ENCODE results near the gene CD52.
A peak's percentile ranks its signal among the peaks of the same experiment; 100 is the strongest.

Gene CD52

DNA sequence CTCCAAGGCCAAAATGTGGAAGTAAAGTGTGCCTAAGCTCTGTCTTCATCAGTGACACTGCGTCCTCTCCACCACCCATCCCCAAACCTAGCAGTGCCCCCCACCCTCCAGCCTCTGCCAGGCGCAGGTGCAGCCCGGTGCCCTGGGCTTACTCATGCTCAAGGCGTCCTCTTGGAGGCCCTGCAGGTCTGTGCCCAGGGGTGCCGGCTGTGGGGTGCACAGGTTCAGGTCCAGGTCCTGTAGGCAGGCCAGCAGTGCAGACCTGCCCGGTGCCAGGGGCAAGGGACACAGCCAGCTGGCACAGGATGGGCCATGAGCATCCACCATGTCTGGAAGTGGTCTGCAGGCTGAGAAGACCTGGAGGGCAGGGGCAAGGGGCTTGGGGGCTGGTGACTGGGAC is 49.7 kb downstream of the CD52 start:
- peaks cover 11 to 36% of the 10 kb centered on the region in 2 donors for H3K27me3 Mint-ChIP-seq
- peaks cover 45 to 53% of the 10 kb centered on the region in 2 donors for H3K4me1 Mint-ChIP-seq (ENCODE audit: low read depth in 2 of 2)

DNA sequence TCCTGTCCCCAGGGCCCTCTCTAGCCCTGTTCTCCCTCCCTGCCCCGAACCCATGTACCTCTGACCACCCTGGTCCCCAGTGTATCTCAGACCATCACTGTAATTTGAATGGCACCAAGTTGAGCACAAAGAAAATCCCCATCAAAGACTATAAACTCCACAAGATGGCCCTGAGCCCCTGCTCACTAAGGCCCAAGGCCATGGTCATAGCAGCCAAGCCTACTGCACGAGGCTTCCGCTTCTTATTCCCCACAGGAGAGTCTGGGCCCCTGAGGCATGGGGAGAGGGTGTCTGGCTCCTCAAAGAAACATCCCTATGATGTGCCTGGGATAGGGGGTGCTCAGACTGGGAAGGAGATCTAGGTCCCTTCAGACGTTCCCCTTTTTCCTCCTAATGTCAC is 50.2 kb downstream of the CD52 start:
- Mint-ChIP-seq H3K4me1 (ENCODE audit: low read depth in 2 of 2) (peaks cover 50 to 57% of the 10 kb centered on the region in 2 donors), H3K27ac (no peak overlapping the region), H3K36me3 (ENCODE audit: insufficient read depth) (peaks cover 33% of the 10 kb centered on the region), H3K9me3 (no peaks in the 10 kb centered on the region), H3K4me3 (peak overlapping the region; percentile 33 to 64), H3K27me3 (peaks cover 10 to 31% of the 10 kb centered on the region in 2 donors)
- ATAC-seq (replicated peaks) (no peak), DNase-seq (no peak)

More for the DNA sequence above, 49.7 kb downstream of the CD52 start:
- H3K9me3 Mint-ChIP-seq, result no peaks in the 10 kb centered on the region
- H3K36me3 Mint-ChIP-seq (ENCODE audit: insufficient read depth), result peaks cover 33% of the 10 kb centered on the region
- ATAC-seq (replicated peaks) (no peak), DNase-seq (no peak)
- no peak overlapping the region for H3K27ac Mint-ChIP-seq
- H3K4me3 Mint-ChIP-seq, result peak overlapping the region in 1 of 2 donors; percentile 64

DNA sequence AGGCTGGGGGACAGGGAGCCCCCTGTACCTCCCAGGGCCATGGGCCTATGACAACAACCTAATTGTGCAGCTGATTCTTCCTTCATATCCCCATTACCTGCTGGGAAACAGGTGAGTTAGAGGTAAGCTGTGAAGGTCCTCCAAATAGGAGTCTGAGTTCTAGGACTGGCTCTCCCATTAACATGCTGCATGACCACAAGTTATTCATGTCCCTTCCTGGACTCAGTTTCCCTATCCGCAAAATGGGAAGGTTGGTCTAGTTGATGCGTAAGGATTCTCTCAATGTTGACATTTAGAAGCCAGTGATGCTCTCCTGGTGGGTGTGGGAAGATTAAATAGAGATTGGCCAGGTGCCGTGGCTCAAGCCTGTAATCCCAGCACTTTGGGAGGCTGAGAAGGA is 50.7 kb downstream of the CD52 start:
- peaks cover 33% of the 10 kb centered on the region for H3K36me3 Mint-ChIP-seq (ENCODE audit: insufficient read depth)
- peaks cover 50 to 57% of the 10 kb centered on the region in 2 donors for H3K4me1 Mint-ChIP-seq (ENCODE audit: low read depth in 2 of 2)
- no peaks in the 10 kb centered on the region for H3K9me3 Mint-ChIP-seq
- no peak for ATAC-seq (replicated peaks)
- DNase-seq, result no peak
- H3K27ac Mint-ChIP-seq, result no peak overlapping the region
- H3K4me3 Mint-ChIP-seq, result peak overlapping the region; percentile 33 to 64
- H3K27me3 Mint-ChIP-seq, result peaks cover 10 to 26% of the 10 kb centered on the region in 2 donors

All from effector memory CD8-positive, alpha-beta T cell (primary cell).